Lower leg skin (tissue), 3 donors: ENCODE data around the gene CYP39A1.

ENCODE experiments used
- CTCF ChIP-seq, 3 donors: fragments of 450-650 bp; IDR thresholded peaks; one replicate each; pipeline ENCODE4 v1.5.1; 2016; ENCODE audit warnings: antibody characterized with exemption in 3 of 3, mild to moderate bottlenecking in 3 of 3, moderate library complexity in 2 of 3
- POLR2A ChIP-seq, 2 donors: fragments of 450-650 bp; IDR thresholded peaks; one replicate each; pipeline ENCODE4 v1.6.1; 2016 to 2017; ENCODE audit warnings: antibody characterized with exemption in 2 of 2, mild to moderate bottlenecking in 1 of 2, moderate library complexity in 1 of 2

- TF ChIP-seq CTCF (IDR thresholded peaks at IDR 0.05) = no peak
- TF ChIP-seq POLR2A (IDR thresholded peaks at IDR 0.05) = no peak
Observed at GRCh38 chr6:46590765-46591164, 61.9 kb downstream of the CYP39A1 start.
